Stimulated activated CD4-positive, alpha-beta T cell treated with anti-CD3 and anti-CD28 coated beads, Interleukin-4, amount 100 ng/mL, for 24 hours (primary cell): Measurements from ENCODE around the gene SOS1.
"Not testable (repeated sequence)": the region's sequence is repeated elsewhere in the genome, so short reads cannot be mapped to it uniquely, and the experiment has no call there.

Experiments used
- DNase-seq: peaks from one replicate; pipeline ENCODE4 v3.0.0-alpha.2; 2020

The SOS1 gene

GRCh38 chr2:39099310-39099869, 21.5 kb downstream of the SOS1 start:
- no peak for DNase-seq

GRCh38 chr2:39095624-39096023, 25.2 kb downstream of the SOS1 start:
- no peak for DNase-seq

DNA sequence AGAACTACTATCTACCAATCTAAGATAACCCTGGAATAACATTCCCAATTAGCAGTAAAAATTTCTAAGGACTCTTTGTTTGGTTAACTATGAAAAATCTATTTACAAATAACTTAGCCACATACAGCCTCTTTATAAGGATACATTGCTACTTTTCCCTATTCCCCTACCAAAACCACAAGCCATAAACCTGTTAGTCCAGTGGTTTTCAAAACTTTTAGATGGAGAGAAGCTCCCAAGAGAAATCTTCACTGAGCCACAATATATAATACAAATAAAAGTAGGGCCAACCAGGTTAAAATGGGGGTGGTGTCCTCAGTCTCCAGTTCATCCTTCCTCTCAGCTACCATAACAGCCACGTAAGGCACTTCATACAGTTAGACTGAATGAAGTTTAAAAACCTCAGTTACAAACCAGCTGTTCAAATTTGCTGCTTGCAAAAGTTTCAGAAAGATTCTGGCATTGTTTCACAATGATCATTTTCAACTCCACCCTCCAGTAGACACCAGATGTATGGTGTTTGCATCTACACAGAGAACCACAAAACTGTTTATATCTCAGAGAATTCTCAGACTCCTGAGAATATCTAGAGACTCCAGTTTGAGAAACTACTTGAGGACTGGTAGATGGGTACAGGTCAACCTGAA, 26.0 kb downstream of the SOS1 start:
- DNase-seq = no peak

DNA sequence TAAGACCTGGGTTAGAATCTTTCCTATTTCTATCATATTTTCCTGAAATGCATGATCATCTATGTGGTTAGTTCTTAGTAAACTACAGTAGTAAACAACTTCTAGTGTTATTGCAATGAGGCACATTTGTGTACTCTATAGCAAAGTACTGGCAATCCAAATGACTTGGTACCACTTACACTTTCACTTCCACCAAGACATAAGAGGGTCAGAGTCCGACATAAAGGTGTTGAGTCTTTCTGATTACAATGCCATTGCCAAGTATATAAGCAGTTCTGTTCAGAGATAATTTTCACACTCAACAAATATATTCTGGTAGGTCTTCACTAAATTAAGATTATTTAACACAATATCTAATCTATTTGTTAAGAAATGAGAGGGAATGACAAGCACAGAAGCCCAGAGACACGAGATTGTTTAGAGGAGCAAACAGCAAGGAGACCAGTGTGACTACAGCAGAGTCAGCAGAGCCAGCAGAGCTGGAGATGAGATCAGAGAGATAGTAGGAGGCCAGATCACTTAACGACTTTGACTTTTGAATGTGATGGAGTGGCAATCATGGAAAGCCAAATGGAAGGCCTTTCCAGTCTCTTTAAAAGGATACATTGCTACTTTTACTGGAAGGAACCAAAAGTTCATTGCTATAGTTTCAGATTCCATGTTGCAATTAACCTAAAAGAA, 27.5 kb downstream of the SOS1 start:
- no peak for DNase-seq

DNA sequence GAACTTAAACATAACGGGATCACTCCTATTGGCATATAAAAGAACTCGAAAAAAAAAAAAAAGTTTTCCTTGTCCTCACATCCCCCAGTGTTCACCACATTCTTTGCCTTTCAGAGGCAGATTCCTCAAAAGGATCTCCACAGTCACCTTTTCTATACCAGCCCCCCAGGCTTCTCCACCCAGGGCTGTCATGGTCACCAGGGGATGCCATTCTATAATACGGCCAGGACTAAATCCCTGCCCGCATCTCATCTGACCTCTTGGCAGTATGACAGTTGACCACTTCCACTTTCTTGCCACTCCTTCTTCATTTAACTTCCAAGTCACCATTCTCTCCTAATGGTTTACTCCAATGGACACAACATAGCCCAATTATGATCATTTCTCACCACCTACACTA, 29.3 kb downstream of the SOS1 start:
- DNase-seq = no peak

GRCh38 chr2:39091063-39091462, 29.8 kb downstream of the SOS1 start:
- DNase-seq = no peak

DNA sequence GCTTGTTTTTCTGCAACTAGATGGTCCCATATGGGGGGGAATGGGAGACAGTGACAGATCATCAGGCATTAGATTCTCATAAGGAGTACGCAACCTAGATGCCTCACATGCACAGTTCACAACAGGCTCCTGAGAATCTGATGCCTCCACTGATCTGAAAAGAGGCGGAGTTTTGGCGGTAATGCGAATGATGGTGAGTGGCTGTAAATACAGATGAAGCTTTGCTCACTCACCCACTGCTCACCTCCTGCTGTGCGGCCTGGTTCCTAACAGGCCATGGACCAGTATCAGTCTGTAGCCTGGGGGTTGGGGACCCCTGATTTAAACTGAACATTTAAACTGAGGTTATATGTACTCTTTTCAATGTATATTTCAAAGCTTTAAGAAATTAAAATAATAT, 40.7 kb downstream of the SOS1 start:
- DNase-seq = no peak

- no peak for DNase-seq
These were observed 50.9 kb downstream of the SOS1 start for GRCh38 chr2:39069890-39070465.

DNA sequence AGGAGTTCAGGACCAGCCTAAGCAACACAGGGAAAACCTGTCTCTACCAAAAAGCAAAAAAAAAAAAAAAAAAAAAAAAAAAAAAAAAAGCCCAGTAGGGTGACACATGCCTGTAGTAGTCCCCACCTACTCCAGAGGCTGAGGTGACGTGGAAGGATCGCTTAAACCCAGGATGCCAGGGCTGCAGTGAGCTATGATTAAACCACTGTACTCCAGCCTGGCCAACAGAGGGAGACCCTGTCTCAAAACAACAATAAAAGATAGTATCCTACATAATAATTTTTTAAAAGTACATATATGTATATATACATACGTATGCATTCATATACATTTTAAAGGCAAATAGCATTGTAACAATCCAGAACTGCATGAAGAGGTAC, 51.7 kb downstream of the SOS1 start:
- peak; percentile 37 for DNase-seq

- DNase-seq = no peak
These were observed 52.3 kb downstream of the SOS1 start for GRCh38 chr2:39068299-39069135.

DNA sequence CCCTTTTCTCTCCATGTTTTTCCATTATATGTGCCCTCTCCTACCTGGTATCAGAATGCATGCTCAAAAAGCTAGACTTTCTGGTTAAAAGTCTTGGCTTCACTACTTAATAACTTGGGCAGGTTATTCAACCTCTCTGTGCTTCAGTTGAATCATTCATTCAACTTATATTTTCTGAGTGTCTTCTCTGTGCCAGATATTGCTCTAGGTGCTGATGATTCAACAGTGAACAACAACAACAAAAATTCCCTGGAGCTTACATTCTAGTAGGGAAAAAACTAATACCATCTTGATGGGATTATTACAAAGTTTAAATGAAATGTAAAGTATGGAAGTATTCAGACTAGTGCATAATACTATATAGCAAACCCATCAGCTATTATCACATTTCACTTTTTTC, 55.2 kb downstream of the SOS1 start:
- DNase-seq = no peak

DNA sequence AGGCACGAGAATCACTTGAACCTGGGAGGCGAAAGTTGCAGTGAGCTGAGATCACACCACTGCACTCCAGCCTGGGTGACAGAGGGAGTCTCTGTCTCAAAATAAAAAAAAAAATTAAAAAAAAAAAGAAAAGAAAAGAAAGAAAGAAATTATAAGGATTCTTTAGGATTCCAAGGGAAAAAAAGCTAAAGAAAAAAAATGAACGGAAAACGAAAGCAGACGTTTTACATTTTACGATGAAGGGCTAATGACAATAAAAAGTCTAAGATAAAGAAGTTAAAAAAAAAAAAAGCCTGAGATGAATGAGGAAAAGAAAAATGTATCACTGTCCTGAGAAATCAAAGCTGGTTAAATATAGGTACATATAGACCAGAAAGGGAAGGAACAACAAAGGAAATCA, 58.5 kb downstream of the SOS1 start:
- no peak for DNase-seq

DNA sequence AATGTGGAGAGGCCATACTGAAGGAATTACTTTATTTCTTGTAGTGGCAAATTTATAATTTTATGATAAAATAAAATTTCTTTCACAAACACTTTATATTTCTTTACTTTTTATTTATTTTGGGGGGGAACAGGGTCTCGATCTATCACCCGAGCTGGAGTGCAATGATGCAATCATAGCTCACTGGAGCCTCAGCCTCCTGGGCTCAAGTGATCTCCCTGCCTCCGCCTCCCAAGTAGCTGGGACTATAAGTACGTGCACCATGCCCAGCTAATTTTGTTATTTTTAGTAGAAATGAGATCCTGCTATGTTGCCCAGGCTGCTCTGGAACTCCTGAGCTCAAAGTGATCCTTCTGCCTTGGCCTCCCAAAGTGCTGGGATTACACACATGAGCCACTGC, 59.6 kb downstream of the SOS1 start:
- DNase-seq = no peak

GRCh38 chr2:39059366-39059952, 61.4 kb downstream of the SOS1 start:
- DNase-seq = no peak

GRCh38 chr2:39058101-39058500, 62.8 kb downstream of the SOS1 start:
- no peak for DNase-seq

- not testable (repeated sequence) for DNase-seq
These were observed 68.2 kb downstream of the SOS1 start for GRCh38 chr2:39052665-39053064.

DNA sequence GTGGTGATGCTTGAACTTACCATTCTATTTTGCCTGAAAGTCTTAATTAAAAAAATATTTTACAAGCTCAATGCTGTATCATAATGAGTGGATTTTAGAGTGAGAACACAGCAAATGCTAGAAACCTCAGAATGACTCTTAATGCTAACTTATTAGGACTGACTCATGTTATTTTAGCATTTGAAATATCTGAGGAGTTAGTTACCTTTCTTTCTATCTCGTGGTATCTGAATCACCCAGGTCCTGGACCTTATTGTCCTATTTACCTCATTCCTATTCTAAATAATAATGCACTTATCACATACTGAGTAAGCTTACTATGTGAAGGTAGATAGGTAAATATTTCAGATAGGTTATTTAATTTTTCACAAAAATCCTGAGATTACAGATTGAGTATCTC, 70.7 kb downstream of the SOS1 start:
- no peak for DNase-seq

DNA sequence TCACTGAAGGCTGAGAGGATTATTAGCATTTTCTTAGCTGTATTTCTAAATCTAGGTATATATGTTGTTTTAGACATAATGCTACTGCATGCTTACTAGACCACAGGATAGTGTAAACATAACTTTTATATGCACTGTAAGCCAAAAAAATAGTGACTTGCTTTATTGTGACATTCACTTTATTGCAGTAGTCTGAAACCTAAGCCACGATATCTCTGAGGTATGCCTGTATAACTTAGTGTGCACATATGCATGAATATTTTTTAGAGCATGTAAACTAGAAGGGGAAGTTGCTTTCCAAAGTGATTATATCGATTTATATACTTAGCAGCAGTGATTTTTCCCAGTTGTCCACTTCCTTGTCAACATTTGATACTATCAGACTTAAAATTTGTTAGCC, 81.8 kb downstream of the SOS1 start:
- DNase-seq = no peak

GRCh38 chr2:39033980-39034379, 86.9 kb downstream of the SOS1 start:
- DNase-seq = no peak

DNA sequence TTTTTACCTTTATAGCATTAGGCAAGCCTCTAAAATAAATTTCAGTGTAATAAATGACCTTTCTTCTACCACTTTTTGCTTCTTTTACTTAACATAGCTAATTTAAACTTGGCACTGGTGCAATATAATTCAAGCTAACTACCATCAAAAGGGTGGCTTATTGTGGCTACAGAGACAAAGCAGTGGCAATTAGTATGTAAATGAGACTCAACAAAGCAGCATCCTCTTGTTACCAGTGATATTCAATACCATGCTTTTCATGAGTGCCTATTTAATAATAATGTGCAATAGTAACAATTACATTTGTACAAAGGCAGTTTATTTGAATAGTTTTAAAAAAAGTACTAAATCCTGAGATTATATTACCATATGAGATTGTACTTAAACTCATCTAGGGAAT, 93.4 kb downstream of the SOS1 start:
- no peak for DNase-seq

- DNase-seq = no peak
These were observed 96.0 kb downstream of the SOS1 start for GRCh38 chr2:39024833-39025232.

DNA sequence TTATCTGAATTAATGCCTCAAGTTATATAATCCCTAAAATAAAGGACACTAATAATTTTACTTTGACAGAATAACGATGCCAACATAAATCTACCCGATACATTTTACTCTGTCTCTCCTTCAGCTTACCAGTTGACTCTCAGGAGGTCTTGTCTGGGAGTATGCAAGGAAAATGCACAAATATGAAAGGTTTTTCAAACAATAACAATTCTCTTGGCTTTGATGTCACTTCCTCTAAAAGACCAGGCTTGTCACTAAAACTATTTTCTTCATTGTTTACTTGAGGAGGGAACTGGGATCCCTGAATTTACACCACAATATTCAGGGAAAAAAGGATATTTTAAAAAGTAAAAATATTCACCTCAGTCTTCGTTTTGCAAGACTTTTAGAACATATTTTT, 97.2 kb downstream of the SOS1 start:
- no peak for DNase-seq

DNA sequence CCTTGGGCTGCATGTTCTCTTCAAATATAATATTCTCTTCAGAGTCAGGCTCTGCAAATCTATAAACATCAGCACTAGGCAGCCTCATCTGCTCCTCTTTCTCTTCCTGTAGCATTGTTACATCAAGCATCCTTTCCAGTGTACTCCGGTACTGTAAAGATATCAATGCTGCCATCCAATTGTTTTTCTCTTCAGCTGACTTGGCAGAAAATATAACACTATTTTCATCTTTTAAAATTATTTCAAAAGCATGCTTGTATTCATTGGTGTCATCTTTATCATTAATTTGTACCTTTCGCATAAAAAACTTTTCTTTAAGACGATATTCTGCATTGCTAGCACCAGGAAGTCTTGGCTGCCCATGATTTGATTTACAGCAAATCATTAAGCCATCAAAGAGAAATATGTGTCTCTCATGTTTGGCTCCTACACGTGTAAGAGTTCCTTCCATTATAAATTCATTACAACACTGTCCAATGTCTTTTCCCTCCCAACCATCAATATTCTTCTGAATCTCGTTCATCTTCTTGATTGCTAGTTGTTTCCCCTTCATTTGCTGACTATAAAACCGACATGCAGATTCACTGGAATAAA, 98.1 kb downstream of the SOS1 start:
- no peak for DNase-seq
